Psoas muscle (tissue), 8 donors: Measurements from ENCODE around the gene GAS6. TPM values are rescaled to one million over a fixed set of nuclear protein-coding genes. Genes with fewer than 3 reads are reported as not detected.
A peak's percentile ranks its signal among the peaks of the same experiment; 100 is the strongest.
"Not testable (repeated sequence)": the region's sequence is repeated elsewhere in the genome, so short reads cannot be mapped to it uniquely, and the experiment has no call there.

Experiments used
- ATAC-seq, 4 donors: fragments of 200-7000 bp; cut with Tn5 transposase; one replicate each; pipeline ENCODE4 v1.9.1; 2020; ENCODE audit warnings: moderate library complexity in 3 of 4, mild to moderate bottlenecking in 2 of 4
- DNase-seq, 2 donors: peaks; one replicate each; pipeline ENCODE4 v3.0.0-alpha.2; 2020
- H3K27ac ChIP-seq: fragments of 200-600 bp; one replicate; pipeline ENCODE4 v1.8.0; 2022
- H3K27me3 ChIP-seq, 3 donors: fragments of 200-600 bp in 1 of 3; one replicate each; pipeline versions ENCODE4 v1.6.1 to v1.8.0; 2013 to 2022; ENCODE audit warnings: low read length in 2 of 3, mild to moderate bottlenecking in 2 of 3, moderate library complexity in 1 of 3; ENCODE audit not compliant: insufficient read depth in 3 of 3
- H3K36me3 ChIP-seq, 2 donors: fragments of 200-600 bp in 1 of 2; one replicate each; pipeline versions ENCODE4 v1.6.1 to v1.8.0; 2013 to 2022; ENCODE audit warnings: low read depth in 1 of 2, mild to moderate bottlenecking in 1 of 2, moderate library complexity in 1 of 2; ENCODE audit not compliant: insufficient read depth in 1 of 2
- H3K4me1 ChIP-seq: fragments of 200-600 bp; one replicate; pipeline ENCODE4 v1.8.0; 2022
- H3K4me3 ChIP-seq: fragments of 200-600 bp; one replicate; pipeline ENCODE4 v1.8.0; 2022; ENCODE audit warnings: mild to moderate bottlenecking
- H3K9me3 ChIP-seq: fragments of 200-600 bp; one replicate; pipeline ENCODE4 v1.8.0; 2022
- WGBS, 3 donors: extraction: QIAGEN DNeasy Blood & Tissue Kit; methylation state at CpG; one replicate each; pipeline versions ENCODE4 v1.1.6 to v1.1.7; 2013; 5-methylcytosine and 5-hydroxymethylcytosine counted together
- intact Hi-C, 2 donors: fragments of 100-400 bp; cut with DNase I; formaldehyde crosslinking; loops; one replicate each; pipeline versions ENCODE4 v1.11.0 to v1.14.2; 2022
- polyA plus RNA-seq, 3 donors: library from polyadenylated mRNA; stranded (reverse); fragments of 200-250 nt; gene quantifications; one replicate each; pipeline ENCODE4 v1.2.3, GENCODE V29; 2013
- total RNA-seq, 4 donors: library from RNA; stranded (reverse); fragmentation: NEBNext Ultra II Directional in 2 of 4; extraction: Animal tissue kit (Norgen Biotek cat#: 25700) in 2 of 4; gene quantifications; one replicate each; pipeline versions ENCODE4 v1.2.1 to v1.2.4, GENCODE V29; 2021 to 2023
- TF ChIP-seq, protein P1 (sequence below): fragments of 200-600 bp; IDR thresholded peaks from one replicate; pipeline ENCODE4 v1.8.0; 2022; ENCODE audit warnings: antibody characterized with exemption
- donor health status: healthy with polysubstance abuse.
- donor health status: DM: no; HTN: no; CAD: no; lungs with moderate emphysema.
- donor health status: Bipolar disorder and iron deficiency.
- donor health status: healthy.
- donor health status: DM: yes; HTN: yes; CAD: no.
- donor health status: DM: no; HTN: no; CAD: no.
- donor health status: DM: no; HTN: no; CAD: no.
- donor health status: DM: yes; HTN: yes; CAD: no.

Gene GAS6
- total and polyA plus RNA-seq, 7 donors = 51.6 to 103 (median 65.8) TPM

DNA sequence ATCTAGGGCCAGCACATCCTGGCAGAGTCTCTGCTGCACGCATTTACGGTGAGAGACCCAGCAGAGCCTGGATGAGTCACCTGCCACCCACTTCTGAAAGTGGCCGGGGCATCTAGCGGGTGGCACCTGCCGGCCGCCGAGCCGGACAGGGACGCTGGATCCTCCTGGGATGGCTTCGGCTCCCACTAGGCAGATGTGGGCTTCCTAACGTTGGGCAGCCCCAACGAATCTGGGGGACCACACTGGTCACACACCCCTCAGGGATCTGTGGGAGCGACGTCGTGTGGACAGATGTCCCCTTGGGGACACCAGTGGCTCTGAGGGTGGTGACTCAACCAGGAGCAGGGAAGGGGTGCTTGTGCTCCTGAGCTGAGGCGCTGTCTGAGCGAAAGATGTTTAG, 72.7 kb downstream of the GAS6 start:
- no peak for ATAC-seq
- Histone ChIP-seq H3K27me3 (peaks cover 0 to 27% (median 2%) of the 10 kb centered on the region in 3 donors), H3K4me1 (no peaks in the 10 kb centered on the region), H3K36me3 (no peaks in the 10 kb centered on the region), H3K27ac (no peak overlapping the region), H3K9me3 (no peaks in the 10 kb centered on the region), H3K4me3 (no peak overlapping the region)
- TF ChIP-seq, protein P1, sequence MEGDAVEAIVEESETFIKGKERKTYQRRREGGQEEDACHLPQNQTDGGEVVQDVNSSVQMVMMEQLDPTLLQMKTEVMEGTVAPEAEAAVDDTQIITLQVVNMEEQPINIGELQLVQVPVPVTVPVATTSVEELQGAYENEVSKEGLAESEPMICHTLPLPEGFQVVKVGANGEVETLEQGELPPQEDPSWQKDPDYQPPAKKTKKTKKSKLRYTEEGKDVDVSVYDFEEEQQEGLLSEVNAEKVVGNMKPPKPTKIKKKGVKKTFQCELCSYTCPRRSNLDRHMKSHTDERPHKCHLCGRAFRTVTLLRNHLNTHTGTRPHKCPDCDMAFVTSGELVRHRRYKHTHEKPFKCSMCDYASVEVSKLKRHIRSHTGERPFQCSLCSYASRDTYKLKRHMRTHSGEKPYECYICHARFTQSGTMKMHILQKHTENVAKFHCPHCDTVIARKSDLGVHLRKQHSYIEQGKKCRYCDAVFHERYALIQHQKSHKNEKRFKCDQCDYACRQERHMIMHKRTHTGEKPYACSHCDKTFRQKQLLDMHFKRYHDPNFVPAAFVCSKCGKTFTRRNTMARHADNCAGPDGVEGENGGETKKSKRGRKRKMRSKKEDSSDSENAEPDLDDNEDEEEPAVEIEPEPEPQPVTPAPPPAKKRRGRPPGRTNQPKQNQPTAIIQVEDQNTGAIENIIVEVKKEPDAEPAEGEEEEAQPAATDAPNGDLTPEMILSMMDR = no peak
- DNase-seq = no peak
- intact Hi-C loops = no loop called here
- WGBS, 3 donors = 75 to 82% (median 77%) methylated on average over 17 of the region's 17 CpGs

DNA sequence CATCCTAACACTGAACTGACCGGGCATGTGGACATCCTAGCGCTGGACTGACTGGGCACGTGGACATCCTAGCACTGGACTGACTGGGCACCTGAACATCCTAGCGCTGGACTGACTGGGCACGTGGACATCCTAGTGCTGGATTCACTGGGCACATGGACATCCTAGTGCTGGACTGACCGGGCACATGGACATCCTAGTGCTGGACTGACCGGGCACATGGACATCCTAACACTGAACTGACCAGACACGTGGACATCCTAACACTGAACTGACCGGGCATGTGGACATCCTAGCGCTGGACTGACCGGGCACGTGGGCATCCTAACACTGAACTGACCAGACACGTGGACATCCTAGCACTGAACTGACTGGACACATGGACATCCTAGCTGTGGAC, 73.9 kb downstream of the GAS6 start:
- intact Hi-C loops, H3K9me3 ChIP-seq, H3K36me3 ChIP-seq, H3K27ac ChIP-seq, H3K4me3 ChIP-seq, H3K4me1 ChIP-seq, ATAC-seq: not testable (repeated sequence)
- 89 to 91% (median 91%) methylated on average over 8 to 13 of the region's 13 CpGs for WGBS, 3 donors
- H3K27me3 ChIP-seq = peaks cover 0 to 28% (median 2%) of the 10 kb centered on the region in 3 donors
- peak in 1 of 2 donors; percentile 27 for DNase-seq

DNA sequence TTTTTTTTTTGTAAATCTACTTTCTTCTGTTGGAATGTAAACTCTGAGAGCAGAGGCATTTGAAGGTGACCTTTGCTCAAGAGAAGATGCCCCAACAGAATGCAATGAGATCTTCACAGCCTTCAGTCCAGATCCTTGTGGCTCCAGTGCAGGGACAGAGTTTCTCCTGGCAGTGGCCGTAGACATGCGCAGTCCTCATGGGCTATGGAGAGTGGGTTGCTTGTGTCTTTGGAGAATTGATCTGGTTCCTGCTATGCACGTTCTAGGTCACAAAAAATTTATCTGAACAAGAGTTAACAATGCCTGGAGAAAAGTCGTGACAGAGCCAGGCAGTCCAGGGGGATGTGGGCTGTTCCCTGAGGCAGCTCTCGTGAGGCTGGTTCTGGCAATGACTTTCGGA, 74.7 kb downstream of the GAS6 start:
- Histone ChIP-seq H3K9me3 (no peaks in the 10 kb centered on the region), H3K27me3 (peaks cover 0 to 28% (median 2%) of the 10 kb centered on the region in 3 donors), H3K36me3 (no peaks in the 10 kb centered on the region), H3K4me1 (no peaks in the 10 kb centered on the region), H3K4me3 (no peak overlapping the region), H3K27ac (no peak overlapping the region)
- intact Hi-C loops = no loop called here
- ATAC-seq (no peak), DNase-seq (no peak)
- TF ChIP-seq, protein P1 = no peak
- 61 to 71% (median 66%) methylated on average over 6 of the region's 6 CpGs for WGBS, 3 donors

DNA sequence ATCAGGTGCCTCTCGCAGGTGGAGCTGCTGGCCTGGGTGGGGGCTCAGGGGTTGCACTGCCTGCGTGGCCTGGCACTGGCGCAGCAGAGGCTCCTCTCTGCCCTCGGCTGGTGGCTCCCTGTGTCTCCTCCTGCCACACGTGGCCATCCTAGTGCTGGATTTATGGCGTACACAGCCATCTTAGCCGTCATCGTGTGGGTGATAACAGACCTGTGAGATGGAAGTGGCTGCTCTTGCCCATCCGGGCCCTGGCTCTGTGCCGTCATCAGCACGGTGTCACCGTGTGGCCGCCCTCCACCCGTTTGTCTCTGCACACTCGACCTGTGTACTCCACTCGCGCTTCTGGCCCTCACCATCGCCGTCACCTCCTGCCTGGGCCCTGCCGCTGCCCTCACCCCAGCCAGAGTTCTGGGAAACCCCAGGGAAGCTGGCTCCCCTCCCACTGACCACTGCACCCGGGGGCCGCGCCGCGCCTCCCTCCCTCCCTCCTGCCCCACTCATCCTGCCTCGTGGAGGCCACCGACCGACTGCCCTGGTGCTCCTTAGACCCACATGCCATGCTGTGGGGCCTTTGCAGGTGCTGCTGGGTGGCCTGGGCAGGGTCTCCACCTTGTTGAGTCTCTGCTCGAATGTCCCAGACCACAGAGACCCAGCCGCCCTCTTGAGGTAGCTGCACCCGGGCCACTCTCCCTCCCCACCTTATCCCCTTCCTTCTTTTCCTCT, 75.3 kb downstream of the GAS6 start:
- no peaks in the 10 kb centered on the region for H3K9me3 ChIP-seq
- H3K27me3 ChIP-seq = peaks cover 0 to 27% (median 2%) of the 10 kb centered on the region in 3 donors
- H3K36me3 ChIP-seq = no peaks in the 10 kb centered on the region
- intact Hi-C loops = no loop called here
- WGBS, 3 donors = 74 to 85% (median 77%) methylated on average over 30 to 31 of the region's 31 CpGs
- H3K4me1 ChIP-seq = no peaks in the 10 kb centered on the region
- DNase-seq = peak in 1 of 2 donors; percentile 44
- H3K4me3 ChIP-seq = no peak overlapping the region
- H3K27ac ChIP-seq = no peak overlapping the region
- ATAC-seq = no peak
- TF ChIP-seq, protein P1 = no peak

DNA sequence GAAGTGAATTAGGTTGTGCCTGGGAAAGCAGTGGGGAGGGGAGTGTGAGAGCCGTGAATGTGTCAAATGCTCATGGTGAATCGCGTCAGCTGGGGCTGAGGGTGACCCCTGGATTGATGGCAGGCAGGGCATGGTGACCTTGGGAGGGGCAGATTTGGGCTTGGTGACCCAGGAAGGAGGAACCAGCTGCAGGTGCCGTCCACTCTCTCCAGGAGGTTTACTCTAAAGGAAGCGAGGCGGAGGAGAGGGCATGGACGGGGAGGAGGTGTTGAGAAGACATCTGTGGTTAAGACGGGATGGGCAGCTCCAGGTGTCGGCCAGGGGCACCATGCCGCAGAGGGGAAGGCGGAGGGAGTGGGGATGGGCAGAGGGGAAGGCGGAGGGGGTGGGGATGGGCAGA, 76.2 kb downstream of the GAS6 start:
- DNase-seq (no peak), ATAC-seq (no peak)
- intact Hi-C loops = no loop called here
- Histone ChIP-seq H3K27ac (no peak overlapping the region), H3K36me3 (no peaks in the 10 kb centered on the region), H3K4me1 (no peaks in the 10 kb centered on the region), H3K27me3 (peaks cover 0 to 21% (median 2%) of the 10 kb centered on the region in 3 donors), H3K4me3 (no peak overlapping the region), H3K9me3 (no peaks in the 10 kb centered on the region)
- TF ChIP-seq, protein P1 = no peak
- WGBS, 3 donors = 62 to 70% (median 69%) methylated on average over 12 of the region's 12 CpGs
